Peyer's patch (tissue), 4 donors: ENCODE measurements around the gene COX6A2.

Experiments used
- CTCF ChIP-seq, 6 experiments: fragments of 450-650 bp in 4 of 6; fragments of 200-600 bp in 2 of 6; sonication (generic) in 1 of 6; IDR thresholded peaks; one replicate each; pipeline ENCODE4 v1.5.1; 2017 to 2019; ENCODE audit warnings: antibody characterized with exemption in 6 of 6, mild to moderate bottlenecking in 3 of 6, moderate library complexity in 1 of 6
- POLR2A ChIP-seq, 2 donors: fragments of 450-650 bp; IDR thresholded peaks; one replicate each; pipeline ENCODE4 v1.5.1; 2017; ENCODE audit warnings: antibody characterized with exemption in 2 of 2, mild to moderate bottlenecking in 2 of 2, moderate library complexity in 2 of 2

- TF ChIP-seq CTCF (IDR thresholded peaks at IDR 0.05) (no peak), POLR2A (IDR thresholded peaks at IDR 0.05) (no peak)
Measured at GRCh38 chr16:31452631-31453106, 24.5 kb upstream of the COX6A2 start.
